H1 (cell line): ENCODE measurements around the gene CLIP4. TPM values are rescaled to one million over a fixed set of nuclear protein-coding genes. Genes with fewer than 3 reads are reported as not detected.

Experiments used
- CTCF ChIA-PET: fragments of 300-600 bp; sonication (Branson Sonifier 250); formaldehyde crosslinking; loops from one replicate; lab custom pipeline; 2021; ENCODE audit not compliant: partially characterized antibody; lab: Charles Lee
- POLR2A ChIA-PET: fragments of 300-600 bp; sonication (Branson Sonifier 250); formaldehyde crosslinking; loops from one replicate; lab custom pipeline; 2021; ENCODE audit warnings: inconsistent platforms; ENCODE audit not compliant: partially characterized antibody; lab: Charles Lee
- DNase-seq, 2 experiments: peaks; one replicate each; pipeline versions ENCODE4 v3.0.0 to v3.0.0-alpha.2; 2010 to 2022; ENCODE audit warnings: low spot score in 2 of 2, low read depth in 1 of 2, mixed read lengths in 1 of 2
- FAIRE-seq: peaks from 2 replicates; lab custom pipeline; 2011; peaks lifted over from hg19 to GRCh38; lab: Jason Lieb, UNC
- H2AFZ ChIP-seq: 2 replicates; pipeline ENCODE4 v1.8.1; 2012; ENCODE audit warnings: low read length, inconsistent platforms
- H2AK5ac ChIP-seq: 2 replicates; pipeline ENCODE4 v1.6.1; 2013; ENCODE audit warnings: low read depth, low read length
- H2BK120ac ChIP-seq: replicated peaks from 2 replicates; pipeline ENCODE3; 2013; ENCODE audit warnings: low read depth, low read length, inconsistent platforms
- H2BK12ac ChIP-seq: 2 replicates; pipeline ENCODE4 v1.6.1; 2013; ENCODE audit warnings: low read depth, low read length
- H2BK15ac ChIP-seq: 2 replicates; pipeline ENCODE4 v1.6.1; 2013; ENCODE audit warnings: low read length
- H2BK20ac ChIP-seq: 2 replicates; pipeline ENCODE4 v1.6.1; 2013; ENCODE audit warnings: low read length
- H2BK5ac ChIP-seq: 2 replicates; pipeline ENCODE4 v1.6.1; 2013; ENCODE audit warnings: low read depth, low read length
- H3K14ac ChIP-seq: 2 replicates; pipeline ENCODE4 v1.6.1; 2013; ENCODE audit warnings: inconsistent platforms; ENCODE audit not compliant: insufficient read length
- H3K18ac ChIP-seq: 2 replicates; pipeline ENCODE4 v1.6.1; 2013; ENCODE audit warnings: low read length; ENCODE audit errors: extremely low read depth
- H3K23ac ChIP-seq: 2 replicates; pipeline ENCODE4 v1.6.1; 2013; ENCODE audit warnings: inconsistent platforms; ENCODE audit not compliant: insufficient read length
- H3K23me2 ChIP-seq: 2 replicates; pipeline ENCODE4 v1.6.1; 2013; ENCODE audit warnings: low read depth, low read length
- H3K27ac ChIP-seq: 2 replicates; pipeline ENCODE4 v1.6.1; 2011; ENCODE audit warnings: low read depth, low read length, inconsistent platforms
- H3K27me3 ChIP-seq, 4 experiments: replicated peaks in 1 of 4; 1 replicate in 1 of 4; 2 replicates in 3 of 4; pipeline versions ENCODE4 v1.6.1 to v1.8.1; 2011 to 2013; ENCODE audit warnings: low read length in 3 of 4, mild to moderate bottlenecking in 3 of 4, inconsistent platforms in 2 of 4, mixed read lengths in 2 of 4, moderate library complexity in 1 of 4; ENCODE audit not compliant: control insufficient read depth in 3 of 4, insufficient read depth in 3 of 4; ENCODE audit errors: extremely low read depth in 1 of 4
- H3K36me3 ChIP-seq, 4 experiments: 2 replicates each; pipeline versions ENCODE4 v1.6.1 to v1.8.1; 2011 to 2013; ENCODE audit warnings: mild to moderate bottlenecking in 4 of 4, low read length in 3 of 4, moderate library complexity in 2 of 4, control low read depth in 1 of 4, inconsistent platforms in 1 of 4; ENCODE audit not compliant: insufficient read depth in 4 of 4, control insufficient read depth in 2 of 4
- H3K4ac ChIP-seq: replicated peaks from 2 replicates; pipeline ENCODE3; 2013; ENCODE audit warnings: low read length, low read depth, mixed read lengths, inconsistent platforms; ENCODE audit not compliant: insufficient read length
- H3K4me1 ChIP-seq, 4 experiments: replicated peaks in 1 of 4; 1 replicate in 1 of 4; 2 replicates in 3 of 4; pipeline versions ENCODE4 v1.6.1 to v1.8.1; 2011 to 2013; ENCODE audit warnings: low read length in 3 of 4, inconsistent platforms in 2 of 4, mixed read lengths in 1 of 4; ENCODE audit not compliant: insufficient read depth in 4 of 4, control insufficient read depth in 3 of 4
- H3K4me2 ChIP-seq, 2 experiments: 2 replicates each; pipeline versions ENCODE4 v1.6.1 to v1.8.1; 2011 to 2013; ENCODE audit warnings: low read depth in 2 of 2, low read length in 2 of 2, control low read depth in 1 of 2, inconsistent platforms in 1 of 2, mild to moderate bottlenecking in 1 of 2; ENCODE audit not compliant: insufficient read depth in 1 of 2
- H3K4me3 ChIP-seq, 4 experiments: fragments of 200-600, 300-600 bp in 1 of 4; sonication (generic), shearing (Covaris generic), sonication (Bioruptor Twin) in 1 of 4; 2 replicates each; pipeline versions ENCODE4 v1.5.1 to v1.8.1; 2011 to 2016; ENCODE audit warnings: low read length in 4 of 4, low read depth in 3 of 4, control low read depth in 2 of 4, inconsistent platforms in 2 of 4, mild to moderate bottlenecking in 2 of 4, mixed read lengths in 1 of 4, moderate library complexity in 1 of 4; ENCODE audit not compliant: insufficient read depth in 2 of 4; ENCODE audit errors: extremely low read depth in 1 of 4
- H3K56ac ChIP-seq: replicated peaks from 2 replicates; pipeline ENCODE3; 2013; ENCODE audit warnings: low read depth, mild to moderate bottlenecking, mixed read lengths, low read length, inconsistent platforms; ENCODE audit not compliant: insufficient read length
- H3K79me1 ChIP-seq: 2 replicates; pipeline ENCODE4 v1.6.1; 2013; ENCODE audit warnings: low read depth, low read length, control low read depth
- H3K79me2 ChIP-seq, 2 experiments: 2 replicates each; pipeline versions ENCODE4 v1.6.1 to v1.8.1; 2012 to 2013; ENCODE audit warnings: low read length in 2 of 2, mild to moderate bottlenecking in 2 of 2, inconsistent platforms in 1 of 2; ENCODE audit not compliant: insufficient read depth in 2 of 2, control insufficient read depth in 1 of 2
- H3K9ac ChIP-seq, 4 experiments: replicated peaks in 1 of 4; 1 replicate in 1 of 4; 2 replicates in 3 of 4; pipeline versions ENCODE4 v1.6.1 to v1.8.1; 2011 to 2013; ENCODE audit warnings: low read depth in 3 of 4, low read length in 3 of 4, control low read depth in 2 of 4, mild to moderate bottlenecking in 2 of 4, moderate library complexity in 2 of 4, inconsistent platforms in 1 of 4; ENCODE audit errors: extremely low read depth in 1 of 4
- H3K9me3 ChIP-seq, 2 experiments: 2 replicates each; pipeline versions ENCODE4 v1.6.1 to v1.8.1; 2012 to 2013; ENCODE audit warnings: mild to moderate bottlenecking in 2 of 2, moderate library complexity in 2 of 2, control low read depth in 1 of 2, inconsistent platforms in 1 of 2, low read depth in 1 of 2, low read length in 1 of 2, mixed read lengths in 1 of 2; ENCODE audit not compliant: insufficient read depth in 2 of 2
- H4K20me1 ChIP-seq, 2 experiments: replicated peaks in 1 of 2; 2 replicates each; pipeline versions ENCODE3 to v1.8.1; 2011 to 2013; ENCODE audit warnings: inconsistent platforms in 2 of 2, low read length in 2 of 2, mild to moderate bottlenecking in 1 of 2; ENCODE audit not compliant: insufficient read depth in 2 of 2, control insufficient read depth in 1 of 2
- H4K5ac ChIP-seq: 2 replicates; pipeline ENCODE4 v1.6.1; 2013; ENCODE audit warnings: low read length, low read depth, mixed read lengths, inconsistent platforms; ENCODE audit not compliant: insufficient read length
- H4K8ac ChIP-seq: 2 replicates; pipeline ENCODE4 v1.8.0; 2013; ENCODE audit warnings: mild to moderate bottlenecking, moderate library complexity, low read length, inconsistent platforms; ENCODE audit not compliant: insufficient read depth; ENCODE audit errors: extremely low read depth
- H4K91ac ChIP-seq: replicated peaks from 2 replicates; pipeline ENCODE3; 2013; ENCODE audit warnings: low read length, mixed read lengths, inconsistent platforms; ENCODE audit not compliant: insufficient read length
- BRCA1 ChIP-seq: IDR thresholded peaks from 2 replicates; pipeline ENCODE4 v1.6.1; 2012; ENCODE audit warnings: low read depth, low read length, improper control_type of control experiment
- GTF2F1 ChIP-seq: IDR thresholded peaks from 2 replicates; pipeline ENCODE4 v1.6.1; 2012; ENCODE audit warnings: low read depth, low read length, improper control_type of control experiment, borderline replicate concordance
- NANOG ChIP-seq: IDR thresholded peaks from 2 replicates; pipeline ENCODE4 v1.6.1; 2011; ENCODE audit warnings: low read length, low read depth, mild to moderate bottlenecking, inconsistent platforms; ENCODE audit not compliant: insufficient read depth, poor library complexity, severe bottlenecking
- PHF8 ChIP-seq: fragments of 200-600 bp; sonication (generic); conservative IDR thresholded peaks from 2 replicates; pipeline ENCODE4 v1.7.1; 2012; ENCODE audit warnings: low read depth, mild to moderate bottlenecking, inconsistent platforms, low read length, moderate library complexity
- POLR2AphosphoS5 ChIP-seq: IDR thresholded peaks from 2 replicates; pipeline ENCODE4 v1.6.1; 2011; ENCODE audit warnings: low read depth, low read length
- SIRT6 ChIP-seq: IDR thresholded peaks from one replicate; pipeline ENCODE4 v1.7.1; 2012; ENCODE audit warnings: low read length, inconsistent platforms
- WGBS, 2 experiments: shearing (Covaris generic) in 1 of 2; methylation state at CpG; one replicate each; pipeline versions ENCODE4 v1.1.6 to v1.1.7; 2013 to 2015; ENCODE audit warnings: low lambda C conversion rate in 2 of 2, mixed read lengths in 2 of 2, inconsistent platforms in 1 of 2, low coverage in 1 of 2, missing lambda C conversion rate in 1 of 2; ENCODE audit not compliant: insufficient replicate concordance in 2 of 2, insufficient coverage in 1 of 2, insufficient read length in 1 of 2; ENCODE audit errors: extremely low coverage in 1 of 2, missing lambda C conversion rate in 1 of 2; 5-methylcytosine and 5-hydroxymethylcytosine counted together
- polyA plus RNA-seq, 7 experiments: library from polyadenylated mRNA; depleted of rRNA in 3 of 7; stranded (reverse) in 5 of 7; unstranded in 2 of 7; fragments of >200 nt in 5 of 7; fragments of 200-250 nt in 2 of 7; gene quantifications; 1 replicate in 5 of 7; 2 replicates in 1 of 7; 4 replicates in 1 of 7; pipeline versions ENCODE4 v1.2.1 to v1.2.3, GENCODE V29; 2011 to 2013; ENCODE audit warnings: missing spikeins in 2 of 7, mixed read lengths in 2 of 7
- total RNA-seq: library from RNA; stranded (reverse); fragmentation: NEBNext Ultra II Directional; extraction: Animal tissue kit (Norgen Biotek cat#: 25700); gene quantifications from 2 replicates; pipeline ENCODE4 v1.2.1, GENCODE V29; 2021

CLIP4 gene
- total and polyA plus RNA-seq, 2 of the 8 experiments (the other 6 are each of a cell fraction or from before 2014, with no cell fraction given), result 0.08 to 0.09 TPM

DNA sequence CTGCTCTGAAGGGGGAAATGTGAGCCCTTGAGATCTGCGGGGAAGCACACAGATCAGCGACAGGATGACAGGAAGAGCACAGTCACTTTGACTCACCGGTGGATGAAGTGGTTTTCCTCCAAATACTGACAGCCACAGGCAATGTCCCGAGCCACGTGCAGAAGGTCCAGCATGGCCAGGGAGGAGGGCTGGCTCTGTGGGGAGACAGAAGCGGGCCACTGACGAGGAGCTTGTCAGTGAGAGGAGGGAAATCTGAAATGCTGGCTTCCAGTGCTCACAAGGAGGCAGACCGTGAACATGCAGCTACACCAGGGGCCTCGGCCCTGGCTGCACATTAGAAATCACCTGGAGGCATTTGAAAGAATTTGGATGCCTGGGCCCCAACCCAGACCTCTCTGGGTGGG, 98.7 kb downstream of the CLIP4 start:
- no peak overlapping the region for H2BK12ac ChIP-seq
- H4K91ac ChIP-seq, result no peak overlapping the region
- peak in 1 of 2 experiments; percentile 38 for DNase-seq
- H4K8ac ChIP-seq, result no peak overlapping the region
- H2BK5ac ChIP-seq, result no peak overlapping the region
- peaks cover 0 to 8% of the 10 kb centered on the region in 2 experiments for H4K20me1 ChIP-seq
- H3K4me3 ChIP-seq, result no peak overlapping the region
- peaks cover 0 to 4% (median 0%) of the 10 kb centered on the region in 4 experiments; a peak in 2 of 7 replicates for H3K4me1 ChIP-seq
- no peak overlapping the region for H3K18ac ChIP-seq
- H2AK5ac ChIP-seq, result no peak overlapping the region
- no peak overlapping the region for H3K14ac ChIP-seq
- no peak for FAIRE-seq
- H2BK120ac ChIP-seq, result no peak overlapping the region
- CTCF ChIA-PET, result interaction anchor here (0.6 to 4.3 kb wide), 9 partner anchors 10 to 901 kb away, joined by 3 to 29 read pairs (median 4); no protein-coding TSS in a partner anchor
- no peaks in the 10 kb centered on the region for H3K79me2 ChIP-seq
- no peaks in the 10 kb centered on the region for H3K9me3 ChIP-seq
- H2BK15ac ChIP-seq, result no peak overlapping the region
- TF ChIP-seq SIRT6, result no peak
- TF ChIP-seq PHF8, result no peak
- no peak for TF ChIP-seq NANOG
- TF ChIP-seq BRCA1, result no peak
- TF ChIP-seq POLR2AphosphoS5, result no peak
- no peak for TF ChIP-seq GTF2F1
- no peak overlapping the region for H2BK20ac ChIP-seq
- H3K79me1 ChIP-seq, result no peaks in the 10 kb centered on the region
- no peak overlapping the region for H3K4ac ChIP-seq
- H3K23me2 ChIP-seq, result peaks cover 8% of the 10 kb centered on the region
- no peaks in the 10 kb centered on the region for H3K27me3 ChIP-seq
- H2AFZ ChIP-seq, result no peak overlapping the region
- H3K9ac ChIP-seq, result no peak overlapping the region
- H3K36me3 ChIP-seq, result no peaks in the 10 kb centered on the region
- POLR2A ChIA-PET, result no interaction called here
- no peak overlapping the region for H3K56ac ChIP-seq
- no peak overlapping the region for H4K5ac ChIP-seq
- no peak overlapping the region for H3K27ac ChIP-seq
- no peak overlapping the region for H3K23ac ChIP-seq
- H3K4me2 ChIP-seq, result no peak overlapping the region
- 78% methylated on average over 9 of the region's 9 CpGs; no CpG with 5 or more reads in 1 of the 2 experiments for WGBS, 2 experiments
